Germinal center (tissue), 1 donor: ENCODE measurements around the gene OR51I2.

Source experiments
- DNase-seq: peaks from one replicate; pipeline ENCODE4 v3.0.0; 2012; ENCODE audit warnings: mixed read lengths, low spot score

The OR51I2 gene, protein sequence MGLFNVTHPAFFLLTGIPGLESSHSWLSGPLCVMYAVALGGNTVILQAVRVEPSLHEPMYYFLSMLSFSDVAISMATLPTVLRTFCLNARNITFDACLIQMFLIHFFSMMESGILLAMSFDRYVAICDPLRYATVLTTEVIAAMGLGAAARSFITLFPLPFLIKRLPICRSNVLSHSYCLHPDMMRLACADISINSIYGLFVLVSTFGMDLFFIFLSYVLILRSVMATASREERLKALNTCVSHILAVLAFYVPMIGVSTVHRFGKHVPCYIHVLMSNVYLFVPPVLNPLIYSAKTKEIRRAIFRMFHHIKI

DNA sequence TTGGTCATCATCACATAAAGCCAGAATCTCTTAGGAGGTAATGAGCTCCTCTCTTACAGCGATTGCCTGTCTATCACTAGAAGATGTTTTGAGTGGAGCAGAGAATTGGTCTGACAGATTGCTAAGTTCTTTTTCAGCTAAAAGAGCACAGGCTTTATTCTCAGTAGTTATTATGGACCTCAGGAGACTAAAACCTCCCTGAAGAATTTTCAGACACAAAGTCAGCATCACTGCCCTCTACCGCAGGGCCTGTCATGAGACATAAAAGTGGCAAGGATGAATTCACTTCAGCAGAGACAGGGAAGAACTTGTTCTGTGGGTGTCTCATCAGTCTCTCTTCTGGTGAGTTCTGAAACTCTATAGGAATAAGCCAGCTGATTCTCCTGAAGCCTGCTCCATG, at the start of gene OR51I2:
TSS of gene OR51I2 (plus strand) at position 301 of the 400 bp plus-strand sequence. CDS start 4,166 bp downstream, outside the sequence.
- no peak for DNase-seq

DNA sequence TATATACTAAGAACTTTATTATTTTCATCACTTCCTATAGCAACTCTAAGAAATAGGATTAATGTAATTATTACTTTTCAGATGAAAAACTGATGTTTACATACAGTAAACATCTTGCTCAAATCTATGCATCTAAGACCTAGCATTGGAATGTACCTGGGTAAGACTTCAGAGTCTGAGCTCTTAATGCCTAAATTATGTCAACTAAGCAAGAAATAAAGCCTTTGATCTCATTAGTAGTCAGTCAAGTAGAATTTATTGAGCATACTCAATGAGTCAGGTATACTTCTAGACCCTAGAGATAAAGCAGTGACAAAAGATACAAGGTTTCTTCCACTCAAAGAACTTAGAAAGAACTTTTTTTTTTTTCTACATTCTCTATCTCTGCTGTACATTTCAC, 44.0 kb upstream of the OR51I2 start:
- DNase-seq, result no peak

DNA sequence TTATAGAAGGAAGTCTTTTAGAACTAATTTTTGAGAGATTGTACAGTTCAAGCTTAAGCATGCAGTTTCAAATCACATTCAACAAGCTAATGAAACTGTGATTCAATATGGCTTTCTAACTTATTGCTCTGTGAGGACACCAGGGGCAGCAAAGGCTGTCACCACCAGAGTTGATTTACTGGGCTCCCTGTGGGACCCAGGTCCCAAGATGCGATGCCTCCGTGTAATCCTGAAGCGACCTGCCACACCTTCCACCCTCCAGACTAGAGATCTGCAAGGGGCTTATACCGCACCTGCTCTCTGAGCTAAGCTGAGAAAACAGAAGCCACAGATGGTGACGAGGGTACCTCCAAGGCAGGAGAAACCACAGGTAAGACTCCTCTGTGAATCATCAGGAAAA, 28.1 kb upstream of the OR51I2 start:
- no peak for DNase-seq

DNA sequence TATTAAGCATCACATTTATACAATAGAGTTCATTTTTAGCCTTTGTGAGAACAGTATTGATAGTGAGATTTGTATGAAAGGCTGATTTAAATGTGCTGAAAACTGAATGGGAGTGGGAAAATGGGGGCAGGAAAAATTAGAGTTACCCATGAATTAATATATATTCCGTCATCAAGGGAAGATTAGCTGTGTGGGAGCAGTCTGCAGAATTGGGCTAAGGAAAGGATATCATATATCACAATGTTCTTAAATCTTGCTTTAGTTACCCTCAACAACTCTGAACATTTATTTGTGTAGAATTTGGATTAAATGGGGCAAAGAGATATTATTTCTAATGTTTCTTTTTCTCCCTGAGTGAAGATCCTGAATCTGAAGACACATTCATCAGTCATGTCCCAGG, 27.3 kb upstream of the OR51I2 start, which contains the start of gene OR51Q1:
TSS of gene OR51Q1 (plus strand) at position 301 of the 400 bp plus-strand sequence. CDS start at position 391, 90 bp downstream.
- DNase-seq, result no peak

DNA sequence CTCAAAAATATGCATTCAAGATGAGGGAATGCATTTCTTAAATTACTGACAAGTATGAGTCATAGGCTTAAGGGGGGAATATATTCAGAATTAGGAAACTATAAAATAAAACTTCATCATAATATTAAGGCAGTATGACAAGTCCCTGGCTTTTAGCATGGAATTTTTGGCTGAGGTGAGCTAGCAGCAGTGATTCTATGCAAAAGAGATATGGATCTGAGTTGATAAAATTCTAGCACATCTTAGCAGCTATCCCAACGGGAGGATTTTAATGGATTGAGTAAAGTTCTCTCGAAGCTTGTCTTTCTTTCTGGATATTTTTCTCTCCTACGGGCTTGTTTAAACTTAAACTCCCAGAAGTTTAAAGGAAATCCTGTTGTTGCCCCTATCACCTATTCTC, 26.0 kb upstream of the OR51I2 start:
- DNase-seq, result no peak

DNA sequence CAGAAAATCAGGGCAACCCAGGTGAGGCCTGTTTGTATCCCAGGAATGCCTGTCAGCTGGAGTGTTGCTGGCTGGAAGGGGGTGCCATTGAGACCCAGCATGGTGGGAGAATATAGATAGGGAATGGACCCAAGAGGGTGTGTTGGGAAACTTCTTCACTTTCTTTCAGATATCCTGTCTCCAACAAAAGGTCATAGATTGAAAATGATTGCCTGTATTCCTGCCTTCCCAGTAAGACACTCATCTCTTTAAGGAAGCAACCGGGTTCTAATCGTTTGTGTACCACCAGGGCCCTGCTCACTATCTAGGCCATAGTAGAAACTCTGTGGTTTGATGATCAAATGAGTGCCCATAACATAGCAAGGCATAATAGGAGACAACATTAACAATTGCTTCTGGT, 7.7 kb upstream of the OR51I2 start, which contains the start of gene OR51I1:
TSS of gene OR51I1 (minus strand) at position 101 of the 400 bp plus-strand sequence. CDS start at position 101, 0 bp downstream.
- no peak for DNase-seq

DNA sequence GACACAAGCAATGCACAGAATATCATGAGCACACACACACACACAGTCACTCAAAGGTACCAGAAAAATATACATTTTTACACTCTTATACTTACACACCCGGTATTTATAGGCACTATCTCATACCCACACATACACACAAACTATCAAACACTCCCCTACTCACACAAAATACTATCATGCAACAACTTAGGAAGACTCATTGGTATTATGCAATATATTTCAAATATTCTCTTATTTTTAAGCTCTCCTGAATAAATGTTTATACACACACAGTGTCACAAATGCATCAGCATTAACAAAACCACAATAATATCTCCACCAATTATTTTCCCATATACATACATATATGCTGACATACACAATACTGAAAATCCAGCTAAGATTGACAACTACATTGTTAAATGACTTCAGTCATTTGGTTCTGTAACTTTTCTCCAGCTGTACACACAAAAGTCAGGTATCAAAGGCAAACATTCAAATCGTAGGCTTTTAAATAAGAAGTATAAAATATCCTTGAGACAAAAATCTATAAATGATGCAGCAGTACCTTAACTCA, 5.2 kb upstream of the OR51I2 start:
- no peak for DNase-seq

DNA sequence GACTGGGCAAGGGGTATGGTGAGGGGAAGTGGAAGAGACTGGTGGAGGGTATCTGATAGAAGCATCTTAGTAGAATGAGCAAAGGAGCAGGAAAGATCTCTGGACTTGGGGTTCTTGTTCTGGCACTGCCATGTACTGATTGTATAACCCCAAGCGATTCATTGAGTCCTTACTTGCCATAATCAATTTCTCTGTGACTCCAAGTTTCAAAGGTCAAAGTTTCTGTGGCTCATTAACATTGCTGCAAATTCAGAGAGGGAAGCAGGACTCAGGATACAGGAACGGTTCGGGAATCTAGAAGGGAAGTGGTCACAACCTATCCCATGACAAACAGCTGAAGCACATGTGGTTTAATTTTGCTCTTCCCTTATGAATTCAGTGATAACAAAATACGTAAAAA, 309 bp downstream of the OR51I2 start:
- DNase-seq, result no peak

DNA sequence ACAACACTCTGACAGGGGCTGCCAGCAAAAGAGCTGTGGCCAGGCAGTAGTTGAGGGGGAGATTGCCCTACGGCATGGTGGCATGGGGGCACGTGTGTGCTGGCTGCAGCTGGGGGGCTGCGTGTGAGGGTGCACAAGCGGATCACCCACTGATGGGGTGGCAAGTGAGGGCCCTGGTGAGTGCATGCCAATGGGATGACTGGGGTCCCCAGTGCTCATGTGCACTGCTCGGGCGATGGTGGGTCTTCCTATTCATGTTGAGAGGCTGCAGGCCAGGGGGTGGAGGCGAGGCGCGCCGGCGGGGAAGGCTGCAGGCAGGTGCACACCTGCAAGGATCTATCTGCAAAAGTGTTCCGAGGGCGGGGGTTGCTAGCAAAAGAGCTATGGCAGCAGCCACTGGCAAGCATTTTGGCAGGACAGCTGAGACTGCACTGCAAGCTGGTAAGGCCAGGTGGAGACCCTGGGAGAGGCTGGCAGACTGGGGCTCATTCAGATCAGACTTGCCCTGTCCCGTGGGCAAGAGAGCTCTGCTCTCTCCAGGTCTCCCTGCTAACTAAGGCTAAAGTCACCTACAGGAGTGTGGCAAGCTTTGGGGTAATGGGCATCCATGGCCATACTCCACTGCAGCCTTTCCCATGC, 12.0 kb downstream of the OR51I2 start:
- DNase-seq, result no peak

DNA sequence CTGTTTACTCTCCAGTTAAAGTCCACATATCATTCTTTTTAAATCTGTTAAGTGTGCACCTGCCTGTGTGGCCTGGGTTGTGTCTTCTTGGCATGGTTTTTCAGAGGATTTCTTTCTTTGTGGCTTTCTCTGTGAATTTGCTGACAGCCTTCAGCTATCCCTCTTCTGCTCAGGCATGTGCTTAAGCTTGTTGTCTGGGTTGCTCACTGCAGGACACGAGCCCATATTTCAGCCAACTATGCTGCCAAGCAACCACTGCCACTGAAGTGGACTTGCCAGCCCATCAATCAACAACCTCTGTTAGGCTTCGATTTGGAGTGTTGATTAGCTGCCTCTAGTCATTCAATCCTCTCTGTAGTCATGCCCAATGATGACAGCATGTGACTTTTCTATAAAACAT, 18.4 kb downstream of the OR51I2 start:
- no peak for DNase-seq

DNA sequence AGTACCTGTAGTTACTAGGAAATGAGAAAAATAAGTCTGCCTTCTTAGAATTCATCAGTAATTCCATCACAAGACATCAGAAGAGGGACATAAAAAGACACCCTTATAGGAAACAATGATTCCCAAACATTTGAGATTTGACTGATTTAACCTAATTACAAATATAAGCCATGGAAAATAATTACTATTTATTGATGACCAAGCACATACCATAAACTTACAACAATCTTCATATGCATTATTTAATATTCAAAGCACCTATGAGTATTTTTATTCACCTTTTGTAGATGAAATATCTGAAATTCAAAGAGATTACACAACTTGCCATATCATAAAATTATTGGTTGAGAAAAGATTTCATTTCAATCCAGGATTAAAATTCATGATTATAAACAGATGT, 24.8 kb downstream of the OR51I2 start:
- DNase-seq, result no peak

DNA sequence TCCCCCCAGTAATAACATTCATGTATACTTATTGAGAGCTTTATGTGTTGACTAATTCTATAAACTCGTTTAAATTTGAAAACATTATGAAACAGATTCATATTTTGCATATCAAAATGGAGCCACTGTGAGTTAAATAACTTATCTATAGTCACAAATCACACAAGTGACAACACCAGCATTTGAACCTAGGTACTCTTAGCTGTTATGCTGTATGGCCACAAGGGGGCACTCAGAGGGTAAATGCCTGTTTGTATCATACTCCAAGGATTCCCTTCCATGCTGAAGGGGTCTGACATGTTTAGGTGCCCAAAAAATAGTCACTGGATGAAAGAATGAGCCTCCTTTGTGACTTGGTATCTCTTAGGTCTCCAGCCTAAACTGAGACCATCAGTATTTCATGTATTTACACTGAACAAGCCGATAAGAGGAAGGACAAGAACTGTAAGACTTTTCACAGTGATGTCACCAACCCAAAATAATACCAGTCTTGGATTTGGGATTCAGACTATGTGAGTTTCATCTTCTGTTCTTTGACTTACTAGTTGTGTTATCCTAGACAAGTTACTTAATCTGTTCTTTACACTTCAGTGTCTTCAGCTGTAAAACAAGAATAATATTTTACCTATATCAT, 27.2 kb downstream of the OR51I2 start:
- DNase-seq, result peak; percentile 35

DNA sequence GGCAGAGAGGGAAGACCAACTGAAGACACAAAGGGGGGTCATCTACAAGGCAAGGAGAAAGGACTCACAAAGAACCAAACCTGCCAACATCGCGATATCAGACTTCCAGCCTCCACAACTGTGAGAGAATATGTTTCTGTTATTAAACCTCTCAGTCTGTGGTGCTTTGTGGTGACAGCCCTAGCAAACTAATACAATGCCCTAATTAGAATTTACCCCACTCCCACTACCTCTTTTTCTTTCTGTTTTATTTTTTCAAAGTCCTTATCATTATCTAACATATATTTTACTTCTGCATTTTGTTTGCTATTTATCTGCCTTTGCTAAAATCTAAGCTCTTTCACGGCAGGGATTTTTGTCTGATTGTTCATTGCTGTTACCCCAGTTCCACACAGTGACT, 36.9 kb downstream of the OR51I2 start:
- no peak for DNase-seq

DNA sequence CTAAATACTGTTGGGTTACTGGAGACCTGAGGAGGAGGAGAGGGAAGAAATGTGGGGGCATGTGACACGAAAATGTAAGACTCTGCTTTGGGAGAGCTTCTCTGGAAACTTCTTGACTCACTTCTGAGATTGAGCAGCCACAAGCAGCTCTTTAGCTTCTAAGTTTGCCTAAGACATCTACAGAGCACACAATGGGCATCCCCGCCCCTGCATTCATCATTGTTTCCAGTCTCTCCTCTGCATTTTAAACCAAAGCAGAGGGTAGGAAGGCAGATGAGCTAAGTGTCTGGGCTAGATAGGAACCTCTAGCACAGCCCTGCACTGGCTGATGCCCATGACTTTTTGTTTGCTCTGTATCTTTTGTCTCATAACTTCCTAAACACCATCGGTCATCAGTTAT, 37.3 kb downstream of the OR51I2 start:
- no peak for DNase-seq

DNA sequence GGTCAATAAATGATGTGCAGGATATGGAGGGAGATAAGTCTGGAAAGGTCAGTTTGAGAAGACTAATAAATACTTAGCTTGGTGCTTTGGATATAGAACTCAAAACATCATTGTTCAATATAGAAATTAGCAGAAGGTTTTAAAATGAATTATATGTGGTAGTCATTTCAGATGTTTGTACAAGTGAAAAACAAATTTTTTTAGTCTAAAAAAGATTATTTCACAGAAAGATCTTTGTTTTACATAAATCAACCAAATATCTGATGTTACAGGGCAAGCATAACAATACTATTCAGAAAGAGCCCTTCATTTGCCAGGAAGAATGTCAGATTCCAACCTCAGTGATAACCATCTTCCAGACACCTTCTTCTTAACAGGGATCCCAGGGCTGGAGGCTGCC, 39.3 kb downstream of the OR51I2 start, which contains the start of gene OR52D1:
TSS of gene OR52D1 (plus strand) at position 301 of the 400 bp plus-strand sequence. CDS start at position 323, 22 bp downstream.
- no peak for DNase-seq

DNA sequence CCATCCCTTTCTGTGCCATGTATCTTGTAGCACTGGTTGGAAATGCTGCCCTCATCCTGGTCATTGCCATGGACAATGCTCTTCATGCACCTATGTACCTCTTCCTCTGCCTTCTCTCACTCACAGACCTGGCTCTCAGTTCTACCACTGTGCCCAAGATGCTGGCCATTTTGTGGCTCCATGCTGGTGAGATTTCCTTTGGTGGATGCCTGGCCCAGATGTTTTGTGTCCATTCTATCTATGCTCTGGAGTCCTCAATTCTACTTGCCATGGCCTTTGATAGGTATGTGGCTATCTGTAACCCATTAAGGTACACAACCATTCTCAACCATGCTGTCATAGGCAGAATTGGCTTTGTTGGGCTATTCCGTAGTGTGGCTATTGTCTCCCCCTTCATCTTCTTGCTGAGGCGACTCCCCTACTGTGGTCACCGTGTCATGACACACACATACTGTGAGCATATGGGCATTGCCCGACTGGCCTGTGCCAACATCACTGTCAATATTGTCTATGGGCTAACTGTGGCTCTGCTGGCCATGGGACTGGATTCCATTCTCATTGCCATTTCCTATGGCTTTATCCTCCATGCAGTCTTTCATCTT, 39.8 kb downstream of the OR51I2 start:
- no peak for DNase-seq

DNA sequence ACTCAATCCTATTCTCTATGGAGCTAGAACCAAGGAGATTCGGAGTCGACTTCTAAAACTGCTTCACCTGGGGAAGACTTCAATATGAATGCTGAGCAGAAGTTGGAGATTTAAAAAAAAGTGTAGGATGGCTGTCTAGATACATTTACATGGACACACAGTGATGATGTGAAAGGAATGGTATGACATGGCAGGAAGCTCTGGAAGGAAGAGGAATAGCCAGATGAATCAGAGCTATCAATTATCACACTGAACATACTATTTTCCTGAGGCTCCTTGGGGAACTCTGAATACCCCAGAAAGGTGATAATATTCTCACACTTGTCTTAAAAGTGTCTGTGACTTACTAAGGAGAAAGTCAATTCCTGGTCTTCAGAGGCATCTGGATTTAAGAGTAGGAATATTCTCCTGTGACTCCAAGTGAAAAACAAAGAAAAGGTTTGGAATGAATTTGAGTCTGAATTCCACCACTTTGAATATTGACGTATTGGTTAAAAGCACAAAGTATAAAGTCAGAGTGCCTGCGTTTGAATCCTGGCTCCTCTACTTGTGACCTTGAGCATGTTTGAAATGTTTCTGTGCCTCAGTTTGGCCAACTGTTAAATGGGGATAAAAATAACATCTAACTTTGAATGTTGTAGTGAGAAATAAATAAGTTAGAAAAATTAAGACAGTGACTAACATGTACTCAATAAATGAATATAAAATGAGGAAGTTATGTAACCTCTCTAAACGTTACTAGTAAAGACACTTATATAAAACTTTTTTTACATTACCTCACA, 40.6 kb downstream of the OR51I2 start:
- DNase-seq, result no peak

DNA sequence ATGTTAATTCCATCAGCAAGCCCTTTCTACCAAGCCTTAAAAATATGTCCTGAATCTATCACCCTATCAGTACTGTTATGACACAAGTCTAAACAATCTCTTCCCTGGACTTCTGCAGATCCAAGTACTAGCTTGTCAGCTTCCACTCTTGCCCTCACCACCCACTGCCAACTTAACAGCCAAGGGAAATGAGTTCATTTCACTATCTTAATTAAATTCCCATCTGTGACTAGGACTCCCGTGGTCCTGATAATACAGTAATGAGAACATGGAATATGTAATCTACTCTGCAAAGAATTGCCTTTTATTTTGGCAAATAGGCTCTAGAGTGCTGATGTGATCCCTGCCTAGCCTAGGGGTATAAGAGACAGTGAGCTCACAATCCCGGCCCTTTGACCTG, 50.5 kb downstream of the OR51I2 start:
- DNase-seq, result no peak

DNA sequence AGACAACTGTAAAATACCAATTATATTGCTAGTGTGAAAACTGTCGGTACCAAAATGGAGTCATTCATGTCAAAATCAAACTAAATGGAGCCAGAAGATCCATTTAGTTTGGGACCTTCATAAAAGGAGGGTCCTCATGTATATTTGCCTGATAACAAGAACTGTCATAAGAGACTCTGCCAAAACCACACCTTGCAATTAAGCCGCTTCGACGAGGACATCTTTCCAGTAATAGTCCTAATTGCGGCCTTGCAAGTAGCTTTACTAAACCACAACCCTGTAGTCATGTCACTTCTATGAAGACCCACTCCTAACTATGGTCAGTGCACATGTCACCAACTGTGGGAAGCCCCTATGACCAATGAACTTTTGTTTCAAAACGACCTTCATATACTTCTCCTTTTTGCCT, 51.3 kb downstream of the OR51I2 start:
- no peak for DNase-seq

DNA sequence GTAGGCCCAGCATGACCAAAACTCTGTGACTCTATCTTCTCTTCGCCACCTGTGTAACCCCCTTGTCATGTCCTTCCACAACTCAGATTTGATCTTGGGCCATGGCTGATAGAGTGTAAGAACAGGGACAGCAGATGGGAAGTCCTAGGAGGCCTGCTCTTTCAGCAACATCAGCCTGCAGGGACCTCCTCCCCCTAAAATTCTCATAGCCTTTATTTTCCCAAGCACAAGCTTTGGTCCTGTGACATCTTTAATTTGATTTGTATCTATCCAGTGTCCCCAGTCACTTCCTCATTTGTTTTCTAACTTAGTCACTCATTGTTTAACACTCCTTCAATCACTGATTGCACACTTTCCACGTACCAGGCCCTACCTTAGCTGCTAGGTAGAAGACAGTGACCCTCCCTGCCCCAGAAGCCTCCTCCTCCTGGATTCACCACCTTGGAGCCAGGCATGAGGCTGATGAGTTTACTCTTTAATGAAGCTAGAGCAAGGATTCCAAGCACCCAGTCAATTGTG, 55.3 kb downstream of the OR51I2 start:
- no peak for DNase-seq

DNA sequence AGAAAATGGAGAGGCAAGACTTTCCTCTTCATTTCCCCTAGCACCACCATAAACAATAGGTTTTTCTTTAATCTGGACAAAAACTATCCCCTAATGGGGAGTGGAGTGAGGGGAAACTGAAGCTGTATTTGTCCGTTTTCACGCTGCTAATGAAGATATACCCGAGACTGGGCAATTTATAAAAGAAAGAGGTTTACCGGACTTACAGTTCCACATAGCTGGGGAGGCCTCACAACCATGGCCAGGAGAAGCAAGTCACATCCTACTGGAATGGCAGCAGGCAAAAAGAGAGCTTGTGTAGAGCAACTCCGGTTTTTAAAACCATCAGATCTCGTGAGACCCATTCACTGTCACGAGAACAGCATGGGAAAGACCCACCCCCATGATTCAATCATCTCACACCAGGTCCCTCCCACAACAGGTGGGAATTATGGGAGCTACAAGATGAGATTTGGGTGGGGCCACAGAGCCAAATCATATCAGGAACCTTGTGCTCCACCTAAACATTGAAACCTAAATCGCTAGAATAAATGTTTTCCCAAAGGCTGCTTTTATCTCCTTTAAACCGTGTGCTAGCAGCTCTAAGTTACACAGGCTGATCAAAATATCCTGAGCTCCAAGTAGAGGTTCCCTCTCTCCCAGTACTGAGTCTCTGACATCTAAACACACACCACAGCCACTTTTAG, 56.4 kb downstream of the OR51I2 start:
- DNase-seq, result no peak
